PC-9 (cell line): ENCODE data around the gene F7. TPM values are rescaled to one million over a fixed set of nuclear protein-coding genes. Genes with fewer than 3 reads are reported as not detected.

Experiments used
- BruUV-seq: library from RNA; stranded (reverse); fragments of 400-500 nt; replicated peaks from 2 replicates; lab custom pipeline; 2021; lab: Mats Ljungman, UMichigan
- CTCF ChIA-PET: fragments of 300-600 bp; sonication (Branson Sonifier 250); formaldehyde crosslinking; loops from one replicate; lab custom pipeline; 2022; ENCODE audit warnings: antibody characterized with exemption; lab: Charles Lee
- POLR2A ChIA-PET: fragments of 300-600 bp; sonication (Branson Sonifier 250); formaldehyde crosslinking; loops from one replicate; lab custom pipeline; 2022; ENCODE audit warnings: antibody characterized with exemption; ENCODE audit not compliant: unreplicated experiment; lab: Charles Lee
- DNase-seq, 2 experiments: peaks; one replicate each; pipeline versions ENCODE4 v3.0.0 to v3.0.0-alpha.2; 2015 to 2022; ENCODE audit warnings: mixed read lengths in 1 of 2
- H2AFZ ChIP-seq: fragments of 200-600 bp; sonication (generic); 2 replicates; pipeline ENCODE4 v1.8.1; 2017; ENCODE audit warnings: antibody characterized with exemption
- H3F3A ChIP-seq: fragments of 200-600 bp; sonication (generic); 2 replicates; pipeline ENCODE4 v1.8.1; 2017; ENCODE audit warnings: antibody characterized with exemption, mild to moderate bottlenecking, low read depth; ENCODE audit not compliant: insufficient read depth
- H3K27ac ChIP-seq: fragments of 200-600 bp; sonication (generic); 2 replicates; pipeline ENCODE4 v1.6.1; 2016; ENCODE audit warnings: mixed run types
- H3K27me3 ChIP-seq: fragments of 200-600 bp; sonication (generic); 2 replicates; pipeline ENCODE4 v1.6.1; 2016; ENCODE audit warnings: low read depth, mixed run types; ENCODE audit not compliant: insufficient read depth
- H3K36me3 ChIP-seq: fragments of 200-600 bp; sonication (generic); 2 replicates; pipeline ENCODE4 v1.6.1; 2016; ENCODE audit warnings: low read depth, mixed run types
- H3K4me1 ChIP-seq: fragments of 200-600 bp; sonication (generic); replicated peaks from 2 replicates; pipeline ENCODE4 v1.6.1; 2016; ENCODE audit warnings: mixed run types; ENCODE audit not compliant: insufficient read depth
- H3K4me2 ChIP-seq: fragments of 200-600 bp; sonication (generic); 2 replicates; pipeline ENCODE4 v1.6.1; 2017; ENCODE audit warnings: mixed run types
- H3K4me3 ChIP-seq: fragments of 200-600 bp; sonication (generic); 2 replicates; pipeline ENCODE4 v1.6.1; 2016; ENCODE audit warnings: mixed run types
- H3K79me2 ChIP-seq: fragments of 200-600 bp; sonication (generic); 2 replicates; pipeline ENCODE4 v1.6.1; 2017; ENCODE audit warnings: low read depth, mixed run types
- H3K9me2 ChIP-seq: fragments of 200-600 bp; sonication (generic); 2 replicates; pipeline ENCODE4 v1.8.1; 2017; ENCODE audit warnings: mild to moderate bottlenecking; ENCODE audit not compliant: insufficient read depth
- H3K9me3 ChIP-seq: fragments of 200-600 bp; sonication (generic); 2 replicates; pipeline ENCODE4 v1.8.1; 2016; ENCODE audit warnings: low read depth; ENCODE audit not compliant: insufficient read depth
- H4K20me1 ChIP-seq: fragments of 200-600 bp; sonication (generic); 2 replicates; pipeline ENCODE4 v1.8.1; 2017; ENCODE audit not compliant: insufficient read depth
- CTCF ChIP-seq: fragments of 200-600 bp; sonication (generic); conservative IDR thresholded peaks from 2 replicates; pipeline ENCODE4 v1.6.1; 2017; ENCODE audit warnings: mixed run types, antibody characterized with exemption, mild to moderate bottlenecking, moderate library complexity
- EZH2 ChIP-seq: fragments of 200-600 bp; sonication (generic); IDR thresholded peaks from 2 replicates; pipeline ENCODE4 v1.8.0; 2017; ENCODE audit warnings: antibody characterized with exemption, low read depth
- intact Hi-C: fragments of 100-400 bp; cut with micrococcal nuclease; formaldehyde crosslinking; loops from one replicate; pipeline ENCODE4 v1.10.0; 2022; ENCODE audit not compliant: unreplicated experiment
- total RNA-seq: library from RNA; stranded (reverse); gene quantifications from 2 replicates; pipeline ENCODE4 v1.2.3, GENCODE V29; 2021

F7 gene
- total RNA-seq, 1 experiment from 2014 or later: not detected

GRCh38 chr13:113123226-113124201, 17.9 kb downstream of the F7 start:
- Histone ChIP-seq H4K20me1 (no peaks in the 10 kb centered on the region), H3K27ac (no peak overlapping the region), H3K36me3 (no peaks in the 10 kb centered on the region), H3F3A (no peaks in the 10 kb centered on the region), H3K4me3 (no peak overlapping the region), H3K9me3 (no peaks in the 10 kb centered on the region), H3K79me2 (no peaks in the 10 kb centered on the region), H3K27me3 (peaks cover 89% of the 10 kb centered on the region), H3K9me2 (no peaks in the 10 kb centered on the region), H3K4me2 (no peak overlapping the region), H3K4me1 (no peaks in the 10 kb centered on the region), H2AFZ (no peak overlapping the region)
- DNase-seq: no peak
- intact Hi-C loops: no loop called here
- no TSS peak for BruUV-seq
- ChIA-PET POLR2A (no interaction called here), CTCF (interaction anchor here (0.6 kb wide), 1 partner anchor 35 kb away, joined by 27 read pairs; the partner anchor contains the start of gene PROZ)
- TF ChIP-seq EZH2 (no peak), CTCF (peak; percentile 30; the same call in 1 of the 2 replicates)

GRCh38 chr13:113124211-113124970, 18.8 kb downstream of the F7 start:
- H3K4me1 ChIP-seq: no peaks in the 10 kb centered on the region
- H3K4me3 ChIP-seq: no peak overlapping the region
- H4K20me1 ChIP-seq: no peaks in the 10 kb centered on the region
- POLR2A ChIA-PET: no interaction called here
- DNase-seq: no peak
- H3K9me3 ChIP-seq: no peaks in the 10 kb centered on the region
- H3K9me2 ChIP-seq: no peaks in the 10 kb centered on the region
- BruUV-seq: no TSS peak
- H3K27me3 ChIP-seq: peaks cover 86% of the 10 kb centered on the region
- TF ChIP-seq CTCF: no peak
- no peaks in the 10 kb centered on the region for H3K79me2 ChIP-seq
- CTCF ChIA-PET: no interaction called here
- no peaks in the 10 kb centered on the region for H3F3A ChIP-seq
- no peak overlapping the region for H2AFZ ChIP-seq
- no peaks in the 10 kb centered on the region for H3K36me3 ChIP-seq
- H3K27ac ChIP-seq: no peak overlapping the region
- intact Hi-C loops: no loop called here
- no peak overlapping the region for H3K4me2 ChIP-seq

- H3K4me2 ChIP-seq: no peak overlapping the region
- no peaks in the 10 kb centered on the region for H3K4me1 ChIP-seq
- CTCF ChIA-PET: no interaction called here
- POLR2A ChIA-PET: no interaction called here
- no peak overlapping the region for H3K4me3 ChIP-seq
- no peaks in the 10 kb centered on the region for H3F3A ChIP-seq
- DNase-seq: no peak
- H3K36me3 ChIP-seq: no peaks in the 10 kb centered on the region
- no peak overlapping the region for H2AFZ ChIP-seq
- BruUV-seq: no TSS peak
- peaks cover 80% of the 10 kb centered on the region for H3K27me3 ChIP-seq
- TF ChIP-seq EZH2: no peak
- TF ChIP-seq CTCF: no peak
- intact Hi-C loops: no loop called here
- H4K20me1 ChIP-seq: no peaks in the 10 kb centered on the region
- H3K27ac ChIP-seq: no peak overlapping the region
- H3K79me2 ChIP-seq: no peaks in the 10 kb centered on the region
- H3K9me2 ChIP-seq: no peaks in the 10 kb centered on the region
- H3K9me3 ChIP-seq: no peaks in the 10 kb centered on the region
These were observed 20.1 kb downstream of the F7 start for GRCh38 chr13:113125506-113126264.
